SK-N-SH (cell line): ENCODE measurements around the gene NRDE2. TPM values are rescaled to one million over a fixed set of nuclear protein-coding genes. Genes with fewer than 3 reads are reported as not detected.

Experiments used
- CTCF ChIA-PET: fragments of 300-600, 350-600 bp; formaldehyde crosslinking; extraction: SDS; loops from one replicate; lab custom pipeline; 2021; lab: Yijun Ruan, JAX
- POLR2A ChIA-PET: fragments of 350-600 bp; sonication (Branson Sonifier 250); formaldehyde crosslinking; extraction: SDS; loops from one replicate; lab custom pipeline; 2020; ENCODE audit warnings: antibody characterized with exemption, inconsistent platforms; lab: Yijun Ruan, JAX
- DNase-seq: peaks from one replicate; pipeline ENCODE4 v3.0.0; 2012
- H2AFZ ChIP-seq: fragments of 200-600 bp; sonication (generic); 2 replicates; pipeline ENCODE4 v1.8.1; 2016; ENCODE audit warnings: antibody characterized with exemption, mild to moderate bottlenecking, low read depth
- H3F3A ChIP-seq: fragments of 200-600 bp; sonication (generic); replicated peaks from 2 replicates; pipeline ENCODE3; 2016; ENCODE audit warnings: antibody characterized with exemption, mild to moderate bottlenecking; ENCODE audit not compliant: insufficient read depth
- H3K27ac ChIP-seq, 2 experiments: fragments of 200-500 bp in 1 of 2; fragments of 200-600 bp in 1 of 2; sonication (Bioruptor generic) in 1 of 2; sonication (generic), shearing (Covaris generic) in 1 of 2; 2 replicates each; pipeline versions ENCODE4 v1.5.1 to v1.6.1; 2014 to 2016; ENCODE audit warnings: low read depth in 2 of 2, inconsistent platforms in 1 of 2, low read length in 1 of 2, mild to moderate bottlenecking in 1 of 2, mixed read lengths in 1 of 2
- H3K27me3 ChIP-seq: fragments of 200-600 bp; sonication (generic), shearing (Covaris generic); 2 replicates; pipeline ENCODE4 v1.6.1; 2016; ENCODE audit warnings: mixed run types; ENCODE audit not compliant: insufficient read depth
- H3K36me3 ChIP-seq, 2 experiments: fragments of 200-500 bp in 1 of 2; fragments of 200-600 bp in 1 of 2; sonication (Bioruptor generic) in 1 of 2; sonication (generic) in 1 of 2; replicated peaks in 1 of 2; 2 replicates each; pipeline versions ENCODE3 to v1.5.1; 2014 to 2016; ENCODE audit warnings: low read length in 1 of 2, mild to moderate bottlenecking in 1 of 2; ENCODE audit not compliant: insufficient read depth in 2 of 2, control insufficient read depth in 1 of 2
- H3K4me1 ChIP-seq, 2 experiments: fragments of 200-500 bp in 1 of 2; fragments of 200-600 bp in 1 of 2; sonication (Bioruptor generic) in 1 of 2; sonication (generic), shearing (Covaris generic) in 1 of 2; 2 replicates each; pipeline versions ENCODE4 v1.5.1 to v1.6.1; 2014 to 2016; ENCODE audit warnings: low read depth in 1 of 2, low read length in 1 of 2, mixed run types in 1 of 2; ENCODE audit not compliant: insufficient read depth in 2 of 2, control insufficient read depth in 1 of 2
- H3K4me2 ChIP-seq: fragments of 200-600 bp; sonication (generic), shearing (Covaris generic); 2 replicates; pipeline ENCODE4 v1.6.1; 2017; ENCODE audit warnings: mixed run types
- H3K4me3 ChIP-seq, 2 experiments: fragments of 200-500 bp in 1 of 2; fragments of 200-600 bp in 1 of 2; sonication (Bioruptor generic) in 1 of 2; sonication (generic), shearing (Covaris generic) in 1 of 2; 2 replicates each; pipeline versions ENCODE4 v1.5.1 to v1.8.1; 2014 to 2016; ENCODE audit warnings: low read depth in 2 of 2, inconsistent platforms in 1 of 2, low read length in 1 of 2, mild to moderate bottlenecking in 1 of 2, mixed read lengths in 1 of 2, moderate library complexity in 1 of 2
- H3K79me2 ChIP-seq: fragments of 200-600 bp; sonication (generic); 2 replicates; pipeline ENCODE4 v1.8.1; 2017; ENCODE audit warnings: mild to moderate bottlenecking; ENCODE audit not compliant: insufficient read depth
- H3K9ac ChIP-seq: fragments of 200-600 bp; sonication (generic); 2 replicates; pipeline ENCODE4 v1.6.1; 2017; ENCODE audit warnings: mixed run types
- H3K9me2 ChIP-seq: fragments of 200-600 bp; sonication (generic); 2 replicates; pipeline ENCODE4 v1.6.1; 2017; ENCODE audit warnings: mixed run types
- H3K9me3 ChIP-seq: fragments of 200-600 bp; sonication (generic); 2 replicates; pipeline ENCODE4 v1.6.1; 2017; ENCODE audit warnings: mixed run types, mild to moderate bottlenecking, moderate library complexity
- H4K20me1 ChIP-seq: fragments of 200-600 bp; sonication (generic); 2 replicates; pipeline ENCODE4 v1.6.1; 2017; ENCODE audit warnings: mild to moderate bottlenecking, mixed run types; ENCODE audit not compliant: insufficient read depth
- CTCF ChIP-seq: fragments of 200-600 bp; sonication (generic); IDR thresholded peaks from 2 replicates; pipeline ENCODE4 v1.6.1; 2017; ENCODE audit warnings: antibody characterized with exemption, mild to moderate bottlenecking, moderate library complexity
- ELF1 ChIP-seq: IDR thresholded peaks from 2 replicates; pipeline ENCODE4 v1.4.0; 2012
- EZH2phosphoT487 ChIP-seq: fragments of 200-600 bp; sonication (generic); IDR thresholded peaks from 2 replicates; pipeline ENCODE4 v1.6.1; 2017; ENCODE audit warnings: low read depth, mixed run types, mild to moderate bottlenecking, antibody characterized with exemption, moderate library complexity, borderline replicate concordance
- FOSL2 ChIP-seq: IDR thresholded peaks from 2 replicates; pipeline ENCODE4 v1.4.0; 2012; ENCODE audit warnings: low read depth, mild to moderate bottlenecking, moderate library complexity, borderline replicate concordance
- FOXM1 ChIP-seq: IDR thresholded peaks from 2 replicates; pipeline ENCODE4 v1.4.0; 2012; ENCODE audit warnings: low read depth, mild to moderate bottlenecking
- GABPA ChIP-seq: IDR thresholded peaks from 2 replicates; pipeline ENCODE4 v1.4.0; 2012; ENCODE audit warnings: low read depth, mild to moderate bottlenecking
- JUND ChIP-seq: IDR thresholded peaks from 2 replicates; pipeline ENCODE4 v1.4.0; 2012
- NFIC ChIP-seq: IDR thresholded peaks from 2 replicates; pipeline ENCODE4 v1.4.0; 2012; ENCODE audit warnings: borderline replicate concordance
- PBX3 ChIP-seq: IDR thresholded peaks from 2 replicates; pipeline ENCODE4; 2012
- RAD21 ChIP-seq: IDR thresholded peaks from 2 replicates; pipeline ENCODE4 v1.6.1; 2012; ENCODE audit warnings: mild to moderate bottlenecking, low read length
- REST ChIP-seq: IDR thresholded peaks from 2 replicates; pipeline ENCODE4 v1.6.1; 2012; ENCODE audit warnings: mild to moderate bottlenecking, low read depth, low read length, moderate library complexity
- RXRA ChIP-seq: IDR thresholded peaks from 2 replicates; pipeline ENCODE4 v1.4.0; 2012; ENCODE audit warnings: low read depth, mild to moderate bottlenecking, borderline replicate concordance
- SIN3A ChIP-seq: IDR thresholded peaks from 2 replicates; pipeline ENCODE4 v1.6.1; 2012; ENCODE audit warnings: low read depth, mild to moderate bottlenecking, low read length, moderate library complexity, borderline replicate concordance
- SMC3 ChIP-seq: IDR thresholded peaks from 2 replicates; pipeline ENCODE4 v1.6.1; 2012; ENCODE audit warnings: low read depth, low read length, improper control_type of control experiment
- TAF1 ChIP-seq: IDR thresholded peaks from 2 replicates; pipeline ENCODE4 v1.6.1; 2012; ENCODE audit warnings: low read depth, mild to moderate bottlenecking, low read length, moderate library complexity, borderline replicate concordance
- TCF12 ChIP-seq: IDR thresholded peaks from 2 replicates; pipeline ENCODE4 v1.4.0; 2012
- YY1 ChIP-seq: IDR thresholded peaks from 2 replicates; pipeline ENCODE4 v1.4.0; 2012; ENCODE audit warnings: low read depth, mild to moderate bottlenecking
- WGBS: methylation state at CpG from one replicate; pipeline ENCODE4 v1.1.6; 2017; ENCODE audit warnings: low lambda C conversion rate; 5-methylcytosine and 5-hydroxymethylcytosine counted together
- polyA plus RNA-seq, 3 experiments: library from polyadenylated mRNA; depleted of rRNA; stranded (reverse); fragments of >200 nt; gene quantifications; 2 replicates each; pipeline ENCODE4 v1.2.3, GENCODE V29; 2012
- TF ChIP-seq, protein P1 (sequence below): fragments of 150-350 bp; IDR thresholded peaks from 2 replicates; pipeline ENCODE4 v1.6.1; 2017; ENCODE audit warnings: antibody characterized with exemption, low read length, low read depth, borderline replicate concordance
- TF ChIP-seq, protein P2 (sequence below): IDR thresholded peaks from 2 replicates; pipeline ENCODE4 v1.4.0; 2012; ENCODE audit warnings: low read depth, borderline replicate concordance

Gene NRDE2
- polyA plus RNA-seq, 1 of the 3 experiments (the other 2 are of a cell fraction) = 11.3 TPM

DNA sequence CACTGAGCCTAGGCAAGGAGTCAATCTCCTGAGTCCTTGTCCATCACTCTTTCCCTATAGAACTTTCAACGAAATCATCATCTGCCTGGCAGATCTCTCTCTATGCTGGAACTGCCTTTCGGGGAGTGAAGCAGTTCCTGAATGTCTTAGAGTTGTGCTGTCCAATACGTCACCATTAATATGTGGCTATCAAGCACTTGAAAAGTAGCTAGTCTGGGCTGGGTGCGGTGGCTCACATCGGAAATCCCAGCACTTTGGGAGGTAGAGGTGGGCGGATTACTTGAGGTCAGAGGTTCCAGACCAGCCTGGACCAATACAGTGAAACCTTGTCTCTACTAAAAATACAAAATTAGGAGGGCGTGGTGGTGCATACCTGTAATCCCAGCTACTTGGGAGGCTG, 35.1 kb downstream of the NRDE2 start (continued):
- TF ChIP-seq TAF1 = no peak
- no peak for TF ChIP-seq RAD21

GRCh38 chr14:90295870-90296516, 35.7 kb downstream of the NRDE2 start:
- Histone ChIP-seq H3K9me2 (no peaks in the 10 kb centered on the region), H2AFZ (no peak overlapping the region), H3K36me3 (peaks cover 40 to 64% of the 10 kb centered on the region in 2 experiments), H3K4me3 (no peak overlapping the region), H3K27ac (no peak overlapping the region), H4K20me1 (0 out of 2 replicates have a peak, but pooled peaks cover 1% of the 10 kb centered on the region), H3K9me3 (no peaks in the 10 kb centered on the region), H3K4me1 (peaks cover 0 to 9% of the 10 kb centered on the region in 2 experiments; a peak in 1 of 4 replicates), H3K9ac (no peak overlapping the region), H3K27me3 (no peaks in the 10 kb centered on the region)
- ChIA-PET CTCF (no interaction called here), POLR2A (no interaction called here)
- no peak for DNase-seq
- 96% methylated on average over 5 of the region's 5 CpGs for WGBS
- no peak for TF ChIP-seq PBX3
- TF ChIP-seq, protein P1, sequence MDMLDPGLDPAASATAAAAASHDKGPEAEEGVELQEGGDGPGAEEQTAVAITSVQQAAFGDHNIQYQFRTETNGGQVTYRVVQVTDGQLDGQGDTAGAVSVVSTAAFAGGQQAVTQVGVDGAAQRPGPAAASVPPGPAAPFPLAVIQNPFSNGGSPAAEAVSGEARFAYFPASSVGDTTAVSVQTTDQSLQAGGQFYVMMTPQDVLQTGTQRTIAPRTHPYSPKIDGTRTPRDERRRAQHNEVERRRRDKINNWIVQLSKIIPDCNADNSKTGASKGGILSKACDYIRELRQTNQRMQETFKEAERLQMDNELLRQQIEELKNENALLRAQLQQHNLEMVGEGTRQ = no peak
- TF ChIP-seq CTCF = no peak
- no peak for TF ChIP-seq NFIC
- no peak for TF ChIP-seq ELF1
- TF ChIP-seq FOSL2 = no peak
- TF ChIP-seq SIN3A = no peak
- no peak for TF ChIP-seq FOXM1
- TF ChIP-seq JUND = no peak
- no peak for TF ChIP-seq TCF12
- TF ChIP-seq YY1 = no peak
- no peak for TF ChIP-seq GABPA
- TF ChIP-seq EZH2phosphoT487 = no peak
- TF ChIP-seq TAF1 = no peak
- no peak for TF ChIP-seq SMC3
- TF ChIP-seq RXRA = no peak
- TF ChIP-seq, protein P2, sequence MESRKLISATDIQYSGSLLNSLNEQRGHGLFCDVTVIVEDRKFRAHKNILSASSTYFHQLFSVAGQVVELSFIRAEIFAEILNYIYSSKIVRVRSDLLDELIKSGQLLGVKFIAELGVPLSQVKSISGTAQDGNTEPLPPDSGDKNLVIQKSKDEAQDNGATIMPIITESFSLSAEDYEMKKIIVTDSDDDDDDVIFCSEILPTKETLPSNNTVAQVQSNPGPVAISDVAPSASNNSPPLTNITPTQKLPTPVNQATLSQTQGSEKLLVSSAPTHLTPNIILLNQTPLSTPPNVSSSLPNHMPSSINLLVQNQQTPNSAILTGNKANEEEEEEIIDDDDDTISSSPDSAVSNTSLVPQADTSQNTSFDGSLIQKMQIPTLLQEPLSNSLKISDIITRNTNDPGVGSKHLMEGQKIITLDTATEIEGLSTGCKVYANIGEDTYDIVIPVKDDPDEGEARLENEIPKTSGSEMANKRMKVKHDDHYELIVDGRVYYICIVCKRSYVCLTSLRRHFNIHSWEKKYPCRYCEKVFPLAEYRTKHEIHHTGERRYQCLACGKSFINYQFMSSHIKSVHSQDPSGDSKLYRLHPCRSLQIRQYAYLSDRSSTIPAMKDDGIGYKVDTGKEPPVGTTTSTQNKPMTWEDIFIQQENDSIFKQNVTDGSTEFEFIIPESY = no peak
- no peak for TF ChIP-seq REST
- TF ChIP-seq, all 33 proteins: peak for 0
- peaks cover 2% of the 10 kb centered on the region for H3F3A ChIP-seq
- H3K4me2 ChIP-seq = no peak overlapping the region
- no peaks in the 10 kb centered on the region for H3K79me2 ChIP-seq
